GM21526 (cell line): ENCODE data around the gene GUK1.
"Not testable (repeated sequence)": the region's sequence is repeated elsewhere in the genome, so short reads cannot be mapped to it uniquely, and the experiment has no call there.

Experiments
- ATAC-seq: cut with Tn5 transposase; IDR thresholded peaks from one replicate; pipeline ENCODE4 v1.9.1; 2021; ENCODE audit warnings: moderate library complexity; ENCODE audit not compliant: unreplicated experiment, low FRiP score

GUK1 gene

DNA sequence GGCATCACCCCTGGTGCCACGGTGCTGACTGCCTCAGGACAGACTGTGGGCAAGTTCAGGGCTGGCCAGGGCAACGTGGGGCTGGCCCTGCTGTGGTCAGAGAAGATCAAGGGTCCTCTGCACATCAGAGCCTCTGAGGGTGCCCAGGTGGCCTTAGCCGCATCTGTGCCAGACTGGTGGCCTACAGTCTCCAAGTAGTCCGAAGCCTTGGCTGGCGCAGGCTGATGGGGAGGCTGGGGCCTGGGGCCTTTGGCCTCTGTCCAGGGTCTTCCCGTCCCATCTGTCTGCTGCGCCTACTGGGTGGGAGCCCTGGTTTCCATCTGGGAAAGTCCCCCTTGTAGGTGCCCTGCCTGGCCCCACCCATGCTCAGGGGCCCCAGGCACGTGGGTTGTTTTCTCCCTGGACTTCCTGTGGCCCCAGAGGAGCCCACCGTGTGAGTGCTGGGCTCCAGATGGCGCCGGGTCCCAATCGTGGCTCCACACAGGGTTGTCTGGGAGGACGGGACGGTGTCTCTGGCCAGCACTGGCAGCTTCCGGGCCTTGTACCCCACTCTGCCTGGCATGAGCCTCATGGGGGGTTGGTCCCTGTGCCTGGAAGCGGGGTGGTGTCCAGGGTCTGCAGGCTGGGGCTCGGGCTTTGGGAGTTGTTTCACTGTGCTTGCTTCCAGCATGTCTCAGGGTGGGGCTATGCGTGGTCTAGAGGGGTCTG, 35.4 kb downstream of the GUK1 start:
- ATAC-seq: no peak

DNA sequence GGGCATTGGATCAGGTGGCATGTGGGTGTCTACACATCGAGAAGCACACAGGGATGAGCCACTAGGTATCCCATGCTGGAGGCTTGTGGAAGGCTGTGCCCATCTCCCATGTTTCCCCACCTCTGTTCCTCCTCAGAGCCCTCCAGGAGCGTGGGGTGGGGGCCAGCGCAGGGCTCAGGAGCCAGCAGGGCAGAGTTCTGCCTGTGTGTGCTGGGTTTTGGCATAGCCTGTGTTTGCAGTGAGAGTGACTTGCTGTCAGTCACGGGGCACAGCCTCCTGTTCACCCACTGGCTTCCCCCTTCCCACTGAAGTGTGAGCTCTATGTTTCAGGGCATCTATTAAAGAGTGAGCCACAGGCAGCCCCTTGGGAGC, 35.9 kb downstream of the GUK1 start:
- no peak for ATAC-seq

DNA sequence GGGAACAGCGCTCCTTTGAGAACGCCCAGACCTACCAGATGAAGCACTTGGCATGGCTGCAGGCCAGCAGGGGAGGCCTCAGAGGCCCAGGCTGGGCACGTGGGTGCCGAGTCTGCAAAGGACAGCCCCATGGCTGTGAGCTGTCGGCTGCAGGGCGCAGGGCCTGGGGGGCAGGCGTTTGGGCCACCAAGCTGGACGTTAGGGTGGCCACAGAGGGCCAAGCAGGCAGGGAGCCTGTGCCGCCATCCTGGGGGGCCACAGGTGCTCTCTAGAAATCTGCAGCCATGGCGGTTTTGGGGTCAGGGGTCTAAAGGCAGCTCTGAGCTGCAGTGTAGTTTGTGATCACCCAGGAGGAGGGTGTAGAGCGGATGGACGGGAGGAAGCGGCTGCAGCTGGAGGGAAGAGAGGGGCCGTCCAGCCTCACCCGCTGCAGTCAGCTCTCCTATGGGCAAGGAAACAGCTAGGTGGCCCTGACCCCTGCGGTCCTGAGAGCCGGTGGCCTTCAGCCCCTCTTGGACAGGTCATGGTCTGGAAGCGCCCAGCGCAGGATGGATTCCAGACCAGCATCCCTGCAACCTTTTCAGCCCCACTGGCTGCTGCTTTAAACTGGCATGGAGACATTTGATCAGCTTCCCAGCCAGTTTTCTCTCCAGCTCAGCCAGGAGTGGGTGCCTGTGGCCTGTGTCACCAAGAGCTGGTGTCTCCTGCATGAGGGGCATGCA, 36.5 kb downstream of the GUK1 start:
- ATAC-seq: no peak

DNA sequence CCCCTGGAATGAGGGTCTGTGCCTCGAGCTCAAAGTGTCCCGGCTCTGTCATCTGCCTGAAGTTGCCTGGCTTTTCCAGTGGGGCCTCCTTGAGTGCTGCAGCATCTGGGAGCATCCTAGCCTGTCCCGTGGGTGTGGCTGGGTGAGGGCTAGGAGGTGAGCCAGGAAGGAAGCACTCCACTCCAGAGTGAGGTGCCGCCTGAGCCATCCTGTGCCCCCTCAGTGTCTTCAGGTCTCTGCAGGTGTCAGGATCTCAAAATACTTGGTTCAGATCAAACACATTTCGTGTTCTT, 37.0 kb downstream of the GUK1 start:
- no peak for ATAC-seq

DNA sequence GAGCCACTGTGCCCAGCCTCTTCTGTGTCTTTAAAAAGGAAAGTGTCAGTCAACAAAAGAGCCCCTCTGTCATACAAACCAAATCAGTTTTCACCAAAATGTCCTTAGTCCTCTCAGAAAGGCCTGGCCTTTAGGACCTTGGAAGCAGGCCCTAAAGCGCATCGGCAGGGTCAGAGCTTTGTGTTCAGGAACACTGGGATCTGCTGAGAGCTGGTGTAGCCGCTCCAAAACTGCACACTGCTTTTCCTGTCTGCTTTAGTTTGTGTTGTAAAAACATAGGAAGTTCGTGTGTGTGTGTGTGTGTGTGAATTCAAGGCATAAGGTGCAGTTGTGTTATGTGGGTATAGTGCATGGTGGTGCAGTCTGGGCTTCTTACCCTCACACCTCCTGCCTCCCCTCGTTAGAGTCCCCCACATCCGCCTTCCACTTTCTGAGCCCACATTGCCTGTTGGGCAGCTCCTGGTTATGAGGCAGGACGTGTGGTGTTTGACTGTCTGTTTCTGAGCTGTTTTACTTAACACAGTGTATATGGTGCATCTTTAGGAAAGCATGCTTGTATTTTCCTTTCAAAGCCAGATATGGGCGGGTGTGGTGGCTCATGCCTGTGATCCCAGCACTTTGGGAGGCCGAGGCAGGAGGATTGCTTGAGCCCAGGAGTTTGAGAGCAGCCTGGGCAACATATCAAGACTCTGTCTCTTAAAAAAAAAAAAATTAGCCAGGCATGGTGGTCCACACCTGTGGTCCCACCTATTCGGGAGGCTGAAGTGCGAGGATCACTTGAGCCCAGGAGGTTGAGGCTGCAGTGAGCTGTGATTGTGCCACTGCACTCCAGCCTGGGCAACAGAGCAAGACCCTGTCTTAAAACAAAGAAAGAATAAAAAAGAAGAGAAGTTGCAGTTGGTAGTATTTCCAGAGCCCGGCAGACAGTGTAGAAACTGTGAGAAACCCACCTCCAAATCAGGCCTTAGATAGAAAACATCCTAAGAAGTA, 37.9 kb downstream of the GUK1 start:
- ATAC-seq: no peak

DNA sequence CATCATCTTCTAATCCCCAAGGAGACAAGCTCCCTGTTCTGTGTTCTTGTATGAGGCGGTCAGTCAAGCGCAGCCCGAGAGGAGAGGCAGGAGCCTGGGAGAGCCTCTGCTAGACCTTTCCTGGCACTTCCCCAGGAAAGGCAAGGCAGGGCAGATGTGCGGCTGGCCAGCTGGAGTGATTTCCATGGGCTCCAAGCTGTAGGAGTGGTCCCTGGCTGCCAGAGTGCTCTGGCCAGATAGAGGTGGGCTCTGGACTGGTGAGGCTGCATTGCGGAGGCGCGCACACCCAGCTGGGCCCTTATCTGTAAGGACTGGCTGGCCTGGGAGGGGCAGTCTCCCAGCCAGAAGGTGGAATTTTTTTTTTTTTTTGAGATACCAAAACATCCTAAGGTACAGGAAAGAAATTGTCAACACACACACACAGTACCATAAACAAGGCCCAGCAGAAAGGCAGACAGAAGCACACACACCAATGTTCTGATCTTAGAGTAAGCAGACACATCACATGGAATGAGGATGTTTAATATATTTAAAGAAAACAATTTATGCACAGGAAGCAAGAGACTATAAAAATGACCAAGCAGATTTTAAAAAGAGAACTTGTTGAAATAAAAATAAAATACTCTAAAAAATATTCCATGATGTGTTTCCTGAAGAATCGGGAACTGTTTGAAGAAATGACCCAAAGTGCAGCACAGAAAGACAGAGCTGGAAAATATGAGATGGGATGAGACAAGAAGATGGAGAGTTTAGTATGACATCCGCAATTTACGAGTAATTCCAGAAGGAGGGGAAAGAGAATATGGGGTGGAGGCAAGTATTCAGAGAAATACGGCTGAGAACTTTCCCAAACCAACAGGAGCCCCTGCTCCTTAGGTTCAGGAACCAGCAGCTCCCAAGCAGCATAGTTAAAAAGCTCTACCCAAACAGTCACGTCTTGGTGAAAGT, 38.9 kb downstream of the GUK1 start:
- ATAC-seq: no peak

DNA sequence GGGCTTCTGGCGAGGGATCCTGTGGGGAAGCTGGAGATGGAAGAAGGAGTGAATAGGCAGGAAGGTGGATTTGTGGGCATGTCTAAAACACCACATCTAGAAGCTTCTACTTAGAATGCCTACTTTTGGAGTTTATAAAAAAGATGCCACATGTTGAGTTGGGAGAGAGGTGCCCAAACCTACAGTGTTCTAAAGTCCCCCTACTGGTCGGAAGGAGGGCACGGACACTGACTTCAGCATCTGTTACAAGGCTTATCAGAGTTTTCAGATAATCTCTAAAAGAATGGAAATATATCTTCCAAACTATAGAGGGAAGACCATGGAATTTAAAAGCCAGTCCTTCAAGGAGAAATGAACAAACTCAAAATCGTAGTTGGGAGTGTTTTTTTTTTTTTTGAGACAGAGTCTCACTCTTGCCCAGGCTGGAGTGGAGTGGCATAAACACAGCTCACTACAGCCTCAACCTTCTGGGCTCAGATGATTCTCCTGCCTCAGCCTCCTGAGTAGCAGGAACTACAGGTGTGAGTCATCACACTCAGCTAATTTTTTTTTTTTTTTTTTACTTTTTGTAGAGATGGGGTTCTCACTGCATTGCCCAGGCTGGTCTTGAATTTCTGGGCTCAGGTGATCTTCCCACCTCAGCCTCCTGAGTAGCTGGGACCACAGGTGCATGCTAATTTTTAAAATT, 40.3 kb downstream of the GUK1 start:
- ATAC-seq: no peak

DNA sequence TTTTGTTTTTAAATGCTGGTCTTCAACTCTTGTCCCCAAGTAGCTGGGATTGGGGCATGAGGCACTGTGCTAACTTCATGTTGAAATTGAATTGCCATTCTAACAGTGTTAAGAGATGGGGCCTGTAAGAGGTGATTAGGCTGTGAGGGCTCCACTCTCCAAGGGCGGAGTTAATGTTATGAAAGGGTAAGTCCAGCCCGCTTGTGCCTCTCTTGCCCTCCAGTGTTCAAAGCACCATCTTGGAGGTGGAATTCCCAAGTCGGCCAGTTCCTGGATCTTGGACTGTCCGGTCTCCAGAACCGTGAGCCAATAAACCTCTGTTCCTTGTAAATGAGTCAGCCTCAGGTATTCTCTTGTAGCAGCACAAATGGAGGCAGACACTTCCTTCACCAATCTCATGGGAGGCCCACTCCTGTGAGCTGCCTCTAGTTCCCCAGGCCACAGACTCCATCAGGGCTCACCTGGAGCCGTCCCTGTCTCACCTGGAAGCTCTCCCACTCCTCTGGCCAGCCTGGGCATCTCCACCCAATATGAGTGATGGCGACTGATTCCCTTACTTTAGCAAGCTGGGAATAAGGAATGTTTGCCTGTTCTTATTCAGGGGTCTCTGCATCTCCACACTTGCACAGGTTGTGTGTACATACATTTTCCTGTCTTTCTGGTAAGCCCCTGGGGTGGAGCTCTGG, 41.0 kb downstream of the GUK1 start:
- ATAC-seq: no peak

DNA sequence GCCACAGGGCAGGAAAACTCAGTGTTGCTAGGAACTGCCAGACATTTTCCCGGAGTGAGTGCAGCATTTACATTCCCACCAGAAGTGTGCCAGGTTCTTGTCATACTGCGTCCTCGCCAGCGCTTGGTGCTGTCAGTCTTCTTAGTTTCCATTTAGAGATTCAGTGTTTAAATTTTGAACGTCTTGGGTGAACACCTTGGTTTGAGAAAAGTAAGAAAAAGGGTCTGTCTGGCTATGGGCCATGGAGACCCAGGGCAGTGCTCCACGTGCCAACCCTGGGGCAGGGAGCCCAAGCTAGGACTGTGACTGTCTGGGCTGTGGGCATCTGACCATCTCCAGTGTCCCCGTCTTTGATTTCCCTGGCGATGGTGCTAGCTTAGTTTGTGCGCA, 41.6 kb downstream of the GUK1 start:
- no peak for ATAC-seq

DNA sequence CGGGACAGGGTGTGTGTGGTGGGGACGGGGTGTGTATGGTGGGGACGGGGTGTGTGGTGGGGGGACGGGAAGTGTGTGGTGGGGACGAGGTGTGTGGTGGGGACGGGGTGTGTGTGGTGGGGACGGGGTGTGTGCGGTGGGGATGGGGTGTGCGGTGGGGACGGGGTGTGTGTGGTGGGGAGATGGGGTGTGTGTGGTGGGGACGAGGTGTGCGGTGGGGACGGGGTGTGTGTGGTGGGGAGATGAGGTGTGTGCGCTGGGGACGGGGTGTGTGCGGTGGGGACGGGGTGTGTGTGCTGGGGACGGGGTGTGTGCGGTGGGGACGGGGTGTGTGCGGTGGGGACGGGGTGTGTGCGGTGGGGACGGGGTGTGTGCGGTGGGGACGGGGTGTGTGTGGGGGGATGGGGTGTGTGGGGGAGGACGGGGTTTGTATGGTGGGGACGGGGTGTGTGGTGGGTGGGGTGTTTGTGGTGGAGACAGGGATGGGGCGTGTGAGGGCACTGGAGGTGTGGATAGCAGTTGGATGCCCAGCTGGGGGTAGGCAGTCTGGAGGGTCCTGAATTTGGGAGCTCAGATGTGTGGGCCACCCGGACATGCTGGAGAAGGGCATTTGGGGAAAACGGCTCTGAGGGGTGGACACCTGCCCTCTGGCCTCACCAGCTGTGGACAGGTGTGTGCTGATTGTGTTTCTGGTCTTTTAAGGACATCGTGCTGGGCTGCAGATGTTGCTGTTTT, 42.4 kb downstream of the GUK1 start:
- ATAC-seq: no peak

DNA sequence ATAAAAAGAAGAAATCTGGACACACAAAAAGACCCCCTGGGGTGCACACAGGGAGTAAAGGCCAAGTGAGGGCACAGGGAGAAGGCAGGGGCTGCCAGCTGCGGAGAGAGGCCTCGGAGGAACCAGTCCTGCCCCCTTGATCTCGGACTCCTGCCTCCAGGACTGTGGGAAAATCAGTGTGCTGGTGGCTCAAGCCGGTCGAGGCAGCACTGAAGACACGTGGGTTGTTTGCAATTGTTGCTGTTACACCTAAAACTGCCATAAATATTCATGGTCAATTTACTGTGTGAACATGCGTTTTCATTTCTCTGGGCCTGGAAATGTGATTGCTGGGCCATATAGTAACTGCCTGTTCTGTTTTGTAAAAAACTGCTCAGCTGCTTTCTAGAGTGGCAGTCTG, 44.1 kb downstream of the GUK1 start:
- ATAC-seq: no peak

DNA sequence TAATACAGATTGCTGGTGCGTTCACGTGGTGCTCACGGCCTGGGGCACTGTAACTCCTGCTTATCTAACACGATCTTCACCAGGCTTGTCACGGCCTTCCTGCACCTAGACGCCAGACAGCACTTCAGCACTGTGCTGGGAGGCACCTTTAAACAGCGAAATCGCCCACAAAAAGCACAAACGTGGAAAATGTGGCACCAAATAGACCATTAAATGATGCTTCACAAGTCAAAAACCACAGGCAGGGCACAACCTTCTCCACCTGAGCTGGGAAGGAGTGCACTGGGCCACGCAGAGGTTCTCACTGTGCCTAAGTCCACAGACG, 45.5 kb downstream of the GUK1 start:
- no peak for ATAC-seq

DNA sequence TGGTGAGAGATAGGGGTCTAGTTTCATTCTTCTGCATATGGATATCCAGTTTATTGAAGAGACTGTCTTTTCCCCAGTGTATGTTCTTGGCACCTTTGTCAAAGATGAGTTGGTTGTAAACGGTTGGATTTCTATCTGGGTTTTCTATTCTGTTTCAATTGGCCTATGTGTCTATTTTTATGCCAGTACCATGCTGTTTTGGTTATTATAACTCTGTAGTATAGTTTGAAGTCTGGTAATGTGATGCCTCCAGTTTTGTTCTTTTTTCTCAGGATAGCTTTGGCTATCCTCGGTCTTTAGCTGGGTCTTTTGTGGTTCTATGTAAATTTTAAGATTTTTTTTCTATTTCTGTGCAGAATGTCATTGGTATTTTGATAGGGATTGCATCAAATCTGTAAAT, 48.2 kb downstream of the GUK1 start:
- not testable (repeated sequence) for ATAC-seq

DNA sequence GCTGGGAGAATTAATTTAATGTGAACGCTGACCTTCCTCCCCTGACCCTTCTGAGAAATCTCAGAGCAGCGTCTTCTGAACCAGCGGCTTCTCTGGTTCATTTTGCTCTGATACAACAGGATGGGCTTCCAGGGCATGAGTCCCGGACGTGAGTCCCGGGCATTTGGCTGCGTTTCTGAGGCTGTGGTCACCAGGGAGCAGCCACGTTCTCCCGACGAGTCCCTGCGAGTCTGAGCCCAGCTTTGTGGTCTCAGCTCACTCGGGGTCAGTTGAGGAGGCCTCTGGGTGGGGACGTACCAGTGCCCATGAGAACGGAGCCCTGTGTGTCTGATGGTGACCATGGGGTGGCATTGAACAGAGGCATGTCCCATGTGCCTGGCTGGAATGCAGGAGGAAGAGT, 50.1 kb downstream of the GUK1 start:
- ATAC-seq: no peak

DNA sequence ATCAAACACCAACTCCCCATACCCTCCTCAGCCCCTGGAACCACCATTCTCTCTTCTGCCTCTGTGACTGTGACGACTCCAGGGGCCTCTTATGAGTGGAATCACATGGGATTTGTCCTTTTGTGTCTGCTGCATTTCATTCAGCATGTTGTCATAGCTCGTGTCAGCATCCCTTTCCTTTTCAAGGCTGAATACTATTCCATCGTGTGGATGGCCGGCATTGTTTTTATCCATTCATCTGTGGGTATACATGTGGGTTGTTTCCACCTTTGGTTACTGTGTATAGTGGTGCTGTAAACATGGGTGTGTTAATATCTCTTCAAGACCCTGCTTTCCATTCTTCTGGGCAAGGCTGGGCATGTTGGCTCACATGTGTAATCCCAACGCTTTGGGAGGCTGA, 50.7 kb downstream of the GUK1 start:
- no peak for ATAC-seq

DNA sequence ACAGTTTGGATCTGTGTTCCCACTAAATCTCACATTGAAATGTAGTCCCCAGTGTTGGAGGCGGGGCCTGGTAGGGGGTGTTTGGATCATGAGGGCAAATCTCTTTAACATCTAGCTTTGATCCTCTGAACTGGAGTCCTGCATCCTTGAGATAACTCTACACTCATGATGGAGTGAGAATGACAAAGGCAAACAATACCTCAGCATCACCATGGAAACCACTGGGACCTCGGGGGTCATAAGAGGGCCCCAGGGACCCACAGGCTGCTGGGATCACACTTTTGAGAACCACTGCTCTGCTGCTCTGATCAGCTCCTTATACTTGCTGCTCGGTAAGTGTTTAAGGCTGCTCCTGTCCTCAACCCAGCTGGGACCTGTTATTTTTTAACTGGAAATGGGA, 54.4 kb downstream of the GUK1 start:
- ATAC-seq: no peak

DNA sequence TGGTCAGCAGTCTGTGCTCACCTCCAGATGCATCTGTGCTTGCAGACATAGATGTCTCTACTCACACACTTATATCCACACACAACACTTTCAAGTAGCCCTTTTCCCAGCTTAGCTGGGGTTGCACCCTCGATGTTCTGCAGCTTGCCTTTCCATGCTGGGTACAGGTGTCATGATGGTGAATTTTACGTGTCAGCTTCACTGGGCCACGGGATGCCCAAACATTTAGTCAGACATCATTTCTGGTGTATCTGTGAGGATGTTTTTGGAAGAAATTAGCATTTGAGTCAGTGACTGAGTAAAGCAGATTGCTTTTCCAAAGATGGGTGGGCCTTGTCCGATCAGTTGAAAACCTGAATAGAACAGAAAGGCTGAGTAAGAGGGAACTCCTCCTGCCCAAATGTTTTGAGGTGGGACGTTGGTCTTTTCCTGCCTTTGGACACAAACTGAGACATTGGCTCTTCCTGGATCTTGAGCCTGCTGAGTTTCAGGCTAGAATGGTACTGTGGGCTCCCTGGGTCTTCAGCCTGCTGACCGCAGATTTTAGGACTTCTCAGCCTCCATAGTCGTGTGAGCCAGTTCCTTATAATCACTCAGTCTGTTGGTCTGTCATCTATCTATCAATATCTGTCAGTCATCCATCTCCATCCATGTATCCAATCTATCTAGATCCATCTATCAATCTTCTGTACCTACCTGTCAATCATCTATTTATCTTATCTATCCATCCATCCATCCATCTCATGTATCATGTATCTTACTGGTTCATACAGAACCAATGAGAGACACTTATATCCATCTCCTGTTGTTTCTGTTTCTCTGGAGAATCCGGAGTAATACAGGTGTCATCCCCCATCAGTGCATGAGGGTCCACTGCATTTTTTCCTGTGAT, 55.1 kb downstream of the GUK1 start:
- no peak for ATAC-seq
